HEK293T (cell line): ENCODE data around the gene MAP3K21.

ENCODE experiments used
- BHLHE40 ChIP-seq: fragments of 450-650 bp; IDR thresholded peaks from 2 replicates; pipeline ENCODE4 v1.6.1; 2016; ENCODE audit warnings: mild to moderate bottlenecking, moderate library complexity, borderline replicate concordance
- FOXM1 ChIP-seq: fragments of 450-650 bp; IDR thresholded peaks from 2 replicates; pipeline ENCODE4 v1.6.1; 2017; ENCODE audit warnings: mild to moderate bottlenecking, borderline replicate concordance
- NFRKB ChIP-seq: fragments of 450-650 bp; IDR thresholded peaks from 2 replicates; pipeline ENCODE4 v1.6.1; 2016; ENCODE audit warnings: mild to moderate bottlenecking, moderate library complexity
- SP1 ChIP-seq: fragments of 450-650 bp; IDR thresholded peaks from 2 replicates; pipeline ENCODE4 v1.6.1; 2017
- ZNF384 ChIP-seq: fragments of 450-650 bp; IDR thresholded peaks from 2 replicates; pipeline ENCODE4 v1.6.1; 2016

DNA sequence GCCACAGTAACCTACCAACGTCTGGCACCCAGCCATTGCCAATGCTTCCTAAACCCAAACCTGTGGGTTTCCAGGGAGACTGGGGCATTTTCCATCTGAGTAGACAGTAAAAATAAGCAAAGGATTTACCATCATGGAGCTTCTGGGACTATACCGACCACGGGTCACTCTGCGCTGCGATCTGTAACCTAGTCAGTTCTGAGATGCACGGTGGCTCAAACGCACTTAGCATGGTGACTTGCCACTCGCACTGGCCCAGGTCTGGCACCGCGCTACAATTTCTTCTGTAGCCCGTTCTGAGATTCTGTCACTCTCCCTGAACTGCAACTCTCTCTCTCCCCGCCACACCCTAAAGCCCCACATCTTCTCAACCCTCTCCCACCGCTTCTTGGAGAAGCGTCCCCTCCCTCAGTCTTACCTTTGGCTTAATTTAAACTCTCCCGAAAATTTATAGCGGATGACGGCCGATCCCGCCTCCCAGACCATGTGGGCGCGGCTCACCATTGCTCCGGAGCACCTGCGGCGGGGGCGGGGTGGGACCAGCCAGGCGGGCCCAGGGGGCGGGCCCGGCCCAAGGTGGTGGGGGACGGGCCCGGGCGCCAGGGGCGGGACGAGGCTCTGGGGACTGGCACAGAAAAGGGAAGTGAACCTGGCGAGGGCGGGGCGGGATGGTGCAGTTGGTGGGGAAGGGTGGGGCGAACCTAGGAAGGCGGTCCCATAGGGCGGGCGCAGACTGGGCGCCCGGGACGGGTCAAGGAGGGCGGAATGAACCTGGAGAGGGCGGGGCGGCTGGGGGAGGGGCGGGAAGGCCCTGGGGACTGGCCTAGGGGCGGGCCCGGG is 493 bp upstream of the MAP3K21 start:
- TF ChIP-seq BHLHE40 (no peak), SP1 (no peak), ZNF384 (no peak), NFRKB (no peak), FOXM1 (no peak)
